HEK293 (cell line): ENCODE data around the gene ATP1A3.

Source experiments
- CTCF ChIA-PET: fragments of 350-600 bp; formaldehyde crosslinking; extraction: SDS; loops from one replicate; lab custom pipeline; 2021; ENCODE audit warnings: antibody characterized with exemption; lab: Yijun Ruan, JAX
- POLR2A ChIA-PET: fragments of 300-600 bp; formaldehyde crosslinking; extraction: SDS; loops from one replicate; lab custom pipeline; 2020; ENCODE audit warnings: antibody characterized with exemption, inconsistent platforms; lab: Yijun Ruan, JAX
- H3K27ac ChIP-seq: fragments of 200-500 bp; sonication (Bioruptor generic); 2 replicates; pipeline ENCODE4 v1.5.1; 2014; ENCODE audit warnings: low read depth, low read length, control low read depth, inconsistent platforms; ENCODE audit errors: extremely low read depth
- H3K36me3 ChIP-seq, 2 experiments: fragments of 200-500 bp in 1 of 2; sonication (Bioruptor generic) in 1 of 2; 1 replicate in 1 of 2; 2 replicates in 1 of 2; pipeline ENCODE4 v1.5.1; 2014 to 2017; ENCODE audit warnings: inconsistent platforms in 2 of 2, low read length in 2 of 2; ENCODE audit not compliant: control insufficient read depth in 2 of 2, insufficient read depth in 1 of 2
- H3K4me1 ChIP-seq: fragments of 200-500 bp; sonication (Bioruptor generic); 2 replicates; pipeline ENCODE4 v1.5.1; 2014; ENCODE audit warnings: mild to moderate bottlenecking, low read length, inconsistent platforms; ENCODE audit not compliant: control insufficient read depth, insufficient read depth
- H3K4me3 ChIP-seq: 2 replicates; pipeline ENCODE4 v1.5.1; 2011; ENCODE audit warnings: low read depth, mild to moderate bottlenecking, control low read depth, low read length, moderate library complexity
- H3K9me3 ChIP-seq: fragments of 200-500 bp; sonication (Bioruptor generic); 2 replicates; pipeline ENCODE4 v1.5.1; 2014; ENCODE audit warnings: low read depth, low read length, inconsistent platforms; ENCODE audit not compliant: control insufficient read depth, insufficient read depth
- EGR2 ChIP-seq: fragments of 450-650 bp; formaldehyde crosslinking; IDR thresholded peaks from 2 replicates; pipeline ENCODE4 v1.5.1; 2016; ENCODE audit warnings: low read depth, missing biosample characterization, missing genetic modification characterization
- HIC1 ChIP-seq: fragments of 450-650 bp; formaldehyde crosslinking; IDR thresholded peaks from 2 replicates; pipeline ENCODE4 v1.5.1; 2016; ENCODE audit warnings: missing biosample characterization, missing genetic modification characterization
- INSM2 ChIP-seq: fragments of 450-650 bp; formaldehyde crosslinking; IDR thresholded peaks from 2 replicates; pipeline ENCODE4 v1.5.1; 2016; ENCODE audit warnings: missing biosample characterization, missing genetic modification characterization
- KLF16 ChIP-seq: fragments of 450-650 bp; formaldehyde crosslinking; IDR thresholded peaks from 2 replicates; pipeline ENCODE4 v1.5.1; 2017; ENCODE audit warnings: missing biosample characterization, missing genetic modification characterization
- KLF8 ChIP-seq: fragments of 450-650 bp; formaldehyde crosslinking; IDR thresholded peaks from 2 replicates; pipeline ENCODE4 v1.5.1; 2016; ENCODE audit warnings: missing biosample characterization, missing genetic modification characterization
- PATZ1 ChIP-seq: fragments of 450-650 bp; formaldehyde crosslinking; IDR thresholded peaks from 2 replicates; pipeline ENCODE4 v1.5.1; 2016; ENCODE audit warnings: missing biosample characterization, missing genetic modification characterization
- PRDM4 ChIP-seq: fragments of 450-650 bp; formaldehyde crosslinking; IDR thresholded peaks from 2 replicates; pipeline ENCODE4 v1.5.1; 2017; ENCODE audit warnings: missing biosample characterization, missing genetic modification characterization
- SALL2 ChIP-seq: fragments of 450-650 bp; formaldehyde crosslinking; IDR thresholded peaks from 2 replicates; pipeline ENCODE4 v1.5.0; 2017; ENCODE audit warnings: missing biosample characterization, mild to moderate bottlenecking, missing genetic modification characterization, borderline replicate concordance
- SCRT2 ChIP-seq: fragments of 450-650 bp; formaldehyde crosslinking; IDR thresholded peaks from 2 replicates; pipeline ENCODE4 v1.5.1; 2016; ENCODE audit warnings: missing biosample characterization, missing genetic modification characterization
- SP2 ChIP-seq: fragments of 450-650 bp; formaldehyde crosslinking; IDR thresholded peaks from 2 replicates; pipeline ENCODE4 v1.5.1; 2016; ENCODE audit warnings: missing biosample characterization, missing genetic modification characterization
- TCF7L2 ChIP-seq: IDR thresholded peaks from 2 replicates; pipeline ENCODE4 v1.6.1; 2011; ENCODE audit warnings: low read depth, mild to moderate bottlenecking, inconsistent platforms, low read length, moderate library complexity, borderline replicate concordance
- TRIM28 ChIP-seq: IDR thresholded peaks from 2 replicates; pipeline ENCODE4 v1.6.1; 2011; ENCODE audit warnings: low read length, control low read depth, borderline replicate concordance
- ZBTB48 ChIP-seq: fragments of 450-650 bp; formaldehyde crosslinking; IDR thresholded peaks from 2 replicates; pipeline ENCODE4 v1.5.1; 2016; ENCODE audit warnings: missing biosample characterization, missing genetic modification characterization
- ZFHX2 ChIP-seq: fragments of 450-650 bp; formaldehyde crosslinking; conservative IDR thresholded peaks from 2 replicates; pipeline ENCODE4 v1.5.1; 2016; ENCODE audit warnings: missing biosample characterization, missing genetic modification characterization
- ZFP41 ChIP-seq: fragments of 450-650 bp; formaldehyde crosslinking; IDR thresholded peaks from 2 replicates; pipeline ENCODE4 v1.5.1; 2016; ENCODE audit warnings: missing biosample characterization, missing genetic modification characterization, borderline replicate concordance
- ZNF112 ChIP-seq: fragments of 450-650 bp; formaldehyde crosslinking; IDR thresholded peaks from 2 replicates; pipeline ENCODE4 v1.5.0; 2017; ENCODE audit warnings: missing biosample characterization, missing genetic modification characterization
- ZNF138 ChIP-seq: fragments of 450-650 bp; formaldehyde crosslinking; IDR thresholded peaks from 2 replicates; pipeline ENCODE4 v1.5.1; 2016; ENCODE audit warnings: missing biosample characterization, missing genetic modification characterization, borderline replicate concordance
- ZNF280C ChIP-seq: fragments of 450-650 bp; formaldehyde crosslinking; IDR thresholded peaks from 2 replicates; pipeline ENCODE4 v1.5.1; 2016; ENCODE audit warnings: missing biosample characterization, missing genetic modification characterization
- ZNF366 ChIP-seq: fragments of 450-650 bp; formaldehyde crosslinking; conservative IDR thresholded peaks from 2 replicates; pipeline ENCODE4 v1.5.1; 2016; ENCODE audit warnings: missing biosample characterization, missing genetic modification characterization
- ZNF394 ChIP-seq: fragments of 450-650 bp; formaldehyde crosslinking; IDR thresholded peaks from 2 replicates; pipeline ENCODE4 v1.5.1; 2016; ENCODE audit warnings: missing biosample characterization, missing genetic modification characterization, mild to moderate bottlenecking, moderate library complexity, borderline replicate concordance
- ZNF513 ChIP-seq: fragments of 450-650 bp; IDR thresholded peaks from 2 replicates; pipeline ENCODE4 v1.5.1; 2018; ENCODE audit warnings: missing biosample characterization, missing genetic modification characterization
- ZNF521 ChIP-seq: fragments of 450-650 bp; formaldehyde crosslinking; IDR thresholded peaks from 2 replicates; pipeline ENCODE4 v1.5.1; 2017; ENCODE audit warnings: missing biosample characterization, mild to moderate bottlenecking, missing genetic modification characterization
- ZNF670 ChIP-seq: fragments of 450-650 bp; formaldehyde crosslinking; IDR thresholded peaks from 2 replicates; pipeline ENCODE4 v1.5.1; 2016; ENCODE audit warnings: missing biosample characterization, missing genetic modification characterization, low read depth
- ZNF747 ChIP-seq: fragments of 450-650 bp; formaldehyde crosslinking; IDR thresholded peaks from 2 replicates; pipeline ENCODE4 v1.5.1; 2016; ENCODE audit warnings: missing biosample characterization, missing genetic modification characterization
- ZNF76 ChIP-seq: fragments of 450-650 bp; formaldehyde crosslinking; IDR thresholded peaks from 2 replicates; pipeline ENCODE4; 2016; ENCODE audit warnings: low read depth, missing biosample characterization, missing genetic modification characterization, borderline replicate concordance

The ATP1A3 gene

GRCh38 chr19:41999071-41999877 lies 5.2 kb upstream of the ATP1A3 start:
- Histone ChIP-seq H3K4me1 (peaks cover 3% of the 10 kb centered on the region), H3K36me3 (no peaks in the 10 kb centered on the region), H3K9me3 (no peaks in the 10 kb centered on the region), H3K27ac (no peak overlapping the region), H3K4me3 (no peak overlapping the region)
- POLR2A ChIA-PET, result interaction anchor here (0.6 kb wide), 1 partner anchor 126 kb away, joined by 4 read pairs; no protein-coding TSS in a partner anchor
- CTCF ChIA-PET, result interaction anchor here (0.5 to 3.5 kb wide), 16 partner anchors 9 to 1467 kb away, joined by 3 to 28 read pairs (median 6); no protein-coding TSS in a partner anchor
- TF ChIP-seq ZFHX2 (tag by site-specific recombination) (peak; percentile 93), SCRT2 (tag by site-specific recombination) (no peak), KLF8 (tag by site-specific recombination) (0 out of 2 replicates have a peak, but pooled peaks have one; percentile 17), SP2 (tag by site-specific recombination) (no peak), ZNF521 (no peak), TCF7L2 (no peak), ZNF138 (no peak), ZNF366 (tag by site-specific recombination) (peak; percentile 72), TRIM28 (no peak), ZNF112 (tag by site-specific recombination) (0 out of 2 replicates have a peak, but pooled peaks have one; percentile 2), PRDM4 (tag by site-specific recombination) (no peak), ZNF513 (tag by site-specific recombination) (no peak), ZNF394 (tag by site-specific recombination) (no peak), KLF16 (tag by site-specific recombination) (no peak), ZFP41 (tag by site-specific recombination) (no peak), HIC1 (tag by site-specific recombination) (no peak), ZBTB48 (no peak), ZNF747 (no peak), ZNF280C (no peak), SALL2 (tag by site-specific recombination) (no peak), PATZ1 (tag by site-specific recombination) (no peak), ZNF76 (tag by site-specific recombination) (no peak), ZNF670 (tag by site-specific recombination) (no peak), EGR2 (tag by site-specific recombination) (peak; percentile 93), INSM2 (tag by site-specific recombination) (no peak)
